Measurements from ENCODE around the gene CYBB. TPM values are rescaled to one million over a fixed set of nuclear protein-coding genes. Genes with fewer than 3 reads are reported as not detected.

CYBB gene
- total RNA-seq, result 1 to 10 TPM; 1.3 to 4.2 TPM
- 15.7 TPM for polyA plus RNA-seq (ENCODE audit: insufficient read depth, low read depth, low replicate concordance)
- long read RNA-seq, donor 1, full-length matches to known transcripts, result 4 of 4 reads
- long read RNA-seq, donor 1, partial matches to known transcripts, result 0 of 4 reads
- long read RNA-seq, donor 1, other reads (novel, unspliced or antisense), result 0 of 4 reads
- long read RNA-seq, donor 2, full-length matches to known transcripts, result 1 of 1 reads
- long read RNA-seq, donor 2, partial matches to known transcripts, result 0 of 1 reads
- long read RNA-seq, donor 2, other reads (novel, unspliced or antisense), result 0 of 1 reads

DNA sequence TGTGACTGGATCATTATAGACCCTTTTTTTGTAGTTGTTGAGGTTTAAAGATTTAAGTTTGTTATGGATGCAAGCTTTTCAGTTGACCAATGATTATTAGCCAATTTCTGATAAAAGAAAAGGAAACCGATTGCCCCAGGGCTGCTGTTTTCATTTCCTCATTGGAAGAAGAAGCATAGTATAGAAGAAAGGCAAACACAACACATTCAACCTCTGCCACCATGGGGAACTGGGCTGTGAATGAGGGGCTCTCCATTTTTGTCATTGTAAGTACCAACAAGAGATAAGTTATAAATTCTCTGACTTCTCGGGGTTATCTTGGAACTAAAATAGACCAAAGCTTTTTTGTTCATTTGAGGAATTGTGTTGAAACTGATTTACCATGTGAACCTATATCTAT lies at the start of gene CYBB:
CYBB (plus strand) TSS at position 203 of the 400 bp plus-strand sequence; CDS start at position 222, 19 bp downstream.
- WGBS, 2 donors, result 80 to 81% methylated on average over 2 of the region's 2 CpGs
- no peaks in the 10 kb centered on the region for H3K36me3 ChIP-seq (ENCODE audit: low read depth, missing control alignments)
- no peak within 1 kb of the TSS for H3K4me3 ChIP-seq
- TF ChIP-seq, protein P1, sequence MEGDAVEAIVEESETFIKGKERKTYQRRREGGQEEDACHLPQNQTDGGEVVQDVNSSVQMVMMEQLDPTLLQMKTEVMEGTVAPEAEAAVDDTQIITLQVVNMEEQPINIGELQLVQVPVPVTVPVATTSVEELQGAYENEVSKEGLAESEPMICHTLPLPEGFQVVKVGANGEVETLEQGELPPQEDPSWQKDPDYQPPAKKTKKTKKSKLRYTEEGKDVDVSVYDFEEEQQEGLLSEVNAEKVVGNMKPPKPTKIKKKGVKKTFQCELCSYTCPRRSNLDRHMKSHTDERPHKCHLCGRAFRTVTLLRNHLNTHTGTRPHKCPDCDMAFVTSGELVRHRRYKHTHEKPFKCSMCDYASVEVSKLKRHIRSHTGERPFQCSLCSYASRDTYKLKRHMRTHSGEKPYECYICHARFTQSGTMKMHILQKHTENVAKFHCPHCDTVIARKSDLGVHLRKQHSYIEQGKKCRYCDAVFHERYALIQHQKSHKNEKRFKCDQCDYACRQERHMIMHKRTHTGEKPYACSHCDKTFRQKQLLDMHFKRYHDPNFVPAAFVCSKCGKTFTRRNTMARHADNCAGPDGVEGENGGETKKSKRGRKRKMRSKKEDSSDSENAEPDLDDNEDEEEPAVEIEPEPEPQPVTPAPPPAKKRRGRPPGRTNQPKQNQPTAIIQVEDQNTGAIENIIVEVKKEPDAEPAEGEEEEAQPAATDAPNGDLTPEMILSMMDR (IDR thresholded peaks at IDR 0.05), result no peak
- TF ChIP-seq POLR2A (IDR thresholded peaks at IDR 0.05), result no peak
- H3K4me1 ChIP-seq, result no peaks in the 10 kb centered on the region
- no peaks in the 10 kb centered on the region for H3K9me3 ChIP-seq
- DNase-seq, result no peak
- H3K27ac ChIP-seq, result no peak within 1 kb of the TSS
- intact Hi-C loops (cut with DNase I; ENCODE audit: low total_unique reads), result no loop called here
- H3K27me3 ChIP-seq, result no peaks in the 10 kb centered on the region

DNA sequence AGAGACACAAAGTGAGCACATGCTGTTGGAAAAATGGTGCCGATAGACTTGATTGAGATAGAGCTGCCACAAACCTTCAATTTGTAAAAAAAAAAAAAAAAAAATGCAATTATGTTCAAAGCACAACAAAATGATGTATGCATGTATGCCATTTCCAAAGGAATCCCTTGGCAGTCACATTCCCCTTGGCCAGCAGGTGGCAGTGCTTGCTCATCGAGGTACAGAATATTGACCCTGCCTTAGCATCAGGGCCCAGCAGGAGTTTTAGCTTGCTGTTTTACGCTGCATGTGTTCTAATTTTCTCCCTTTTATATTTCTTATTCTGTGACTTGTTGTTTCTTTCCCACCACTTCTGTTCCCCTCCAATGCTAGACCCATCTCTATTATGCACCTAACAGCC lies 34.5 kb upstream of the CYBB start:
- WGBS, 2 donors, result 30 to 35% methylated on average over 3 of the region's 3 CpGs
- intact Hi-C loops (cut with DNase I; ENCODE audit: low total_unique reads), result loop anchor here (10.0 kb wide), 1 partner anchor 79 kb away; no protein-coding TSS in a partner anchor

DNA sequence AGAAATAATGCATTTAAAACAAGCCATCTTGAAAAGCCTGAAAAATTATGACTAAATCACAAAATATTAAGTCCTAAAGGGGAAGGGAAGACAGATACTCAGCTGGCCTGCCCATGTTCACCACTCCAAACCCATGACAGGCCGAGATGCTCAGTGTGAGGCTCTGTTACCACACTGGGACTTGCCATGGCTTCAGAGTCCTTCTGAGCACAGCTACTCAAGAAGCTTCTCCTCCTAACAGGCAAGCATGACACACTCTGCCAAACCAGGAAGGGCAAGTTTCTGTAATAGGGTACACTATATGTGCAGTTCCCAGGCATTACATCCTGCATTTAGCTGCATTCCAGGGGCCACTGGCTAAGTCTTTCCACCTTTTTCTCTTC lies 34.0 kb upstream of the CYBB start:
- no peak overlapping the region for H3K4me3 ChIP-seq
- 100% methylated on average over 1 of the region's 1 CpG; no CpG with 5 or more reads in 1 of the 2 donors for WGBS, 2 donors
- no peaks in the 10 kb centered on the region for H3K36me3 ChIP-seq (ENCODE audit: low read depth, missing control alignments)
- TF ChIP-seq, protein P1 (IDR thresholded peaks at IDR 0.05), result no peak
- TF ChIP-seq POLR2A (IDR thresholded peaks at IDR 0.05), result no peak
- no peaks in the 10 kb centered on the region for H3K4me1 ChIP-seq
- H3K9me3 ChIP-seq, result no peaks in the 10 kb centered on the region
- intact Hi-C loops (cut with DNase I; ENCODE audit: low total_unique reads), result loop anchor here (10.0 kb wide), 1 partner anchor 79 kb away; no protein-coding TSS in a partner anchor
- H3K27me3 ChIP-seq, result no peaks in the 10 kb centered on the region
- no peak for DNase-seq
- no peak overlapping the region for H3K27ac ChIP-seq

More for the DNA sequence above, 34.5 kb upstream of the CYBB start:
- no peak overlapping the region for H3K27ac ChIP-seq
- no peaks in the 10 kb centered on the region for H3K4me1 ChIP-seq
- TF ChIP-seq POLR2A (IDR thresholded peaks at IDR 0.05), result no peak
- TF ChIP-seq, protein P1 (IDR thresholded peaks at IDR 0.05), result peak in 2 of 3 experiments; percentile 54 to 76
- H3K4me3 ChIP-seq, result no peak overlapping the region
- H3K9me3 ChIP-seq, result no peaks in the 10 kb centered on the region
- peak; percentile 75 for DNase-seq
- no peaks in the 10 kb centered on the region for H3K27me3 ChIP-seq
- no peaks in the 10 kb centered on the region for H3K36me3 ChIP-seq (ENCODE audit: low read depth, missing control alignments)

DNA sequence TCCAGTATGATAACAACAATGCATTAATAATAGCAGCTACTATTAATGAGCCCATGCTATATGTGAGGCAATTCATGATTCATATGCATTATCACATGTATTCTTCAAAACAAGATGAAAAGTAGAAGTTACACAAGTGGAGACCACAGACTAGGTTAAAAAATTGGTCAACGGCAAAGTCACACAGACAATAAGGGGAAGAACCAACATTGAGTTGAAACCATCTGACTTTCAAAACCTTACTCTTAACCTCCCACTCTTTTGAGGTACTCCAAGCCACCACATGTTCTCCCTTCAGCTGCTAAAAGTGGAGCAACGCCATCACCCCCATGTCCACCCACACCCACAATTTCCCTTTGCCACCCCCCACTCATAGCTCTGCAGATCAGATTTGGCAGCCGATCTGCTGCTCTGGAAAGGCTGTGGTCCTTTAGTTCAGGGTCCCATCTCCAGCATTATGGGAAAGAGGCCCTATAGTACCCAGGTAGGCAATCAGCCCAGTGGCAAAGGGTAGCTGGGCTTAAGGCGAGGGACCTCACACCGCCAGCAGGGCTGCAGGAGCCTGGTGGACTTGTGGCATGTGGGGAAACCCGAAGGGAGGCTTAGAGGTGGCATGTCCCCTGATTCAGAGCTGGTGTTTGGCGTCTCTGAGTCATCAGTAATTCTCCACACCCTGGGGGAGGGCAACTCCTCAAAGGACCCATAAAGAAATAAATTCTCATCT lies 33.5 kb upstream of the CYBB start:
- H3K4me1 ChIP-seq, result no peaks in the 10 kb centered on the region
- intact Hi-C loops (cut with DNase I; ENCODE audit: low total_unique reads), result loop anchor here (10.0 kb wide), 1 partner anchor 78 kb away; no protein-coding TSS in a partner anchor

More for the DNA sequence above, 33.5 kb upstream of the CYBB start:
- no peak for DNase-seq
- Histone ChIP-seq H3K27me3 (no peaks in the 10 kb centered on the region), H3K9me3 (no peaks in the 10 kb centered on the region), H3K27ac (no peak overlapping the region), H3K36me3 (ENCODE audit: low read depth, missing control alignments) (no peaks in the 10 kb centered on the region), H3K4me3 (no peak overlapping the region)
- 80 to 89% methylated on average over 1 to 5 of the region's 7 CpGs for WGBS, 2 donors
- TF ChIP-seq POLR2A (IDR thresholded peaks at IDR 0.05), result no peak
- TF ChIP-seq, protein P1 (IDR thresholded peaks at IDR 0.05), result no peak

All from testis (tissue), 5 donors.